A549 (cell line): ENCODE results near the gene FAM163B.

ENCODE experiments used
- CTCF ChIP-seq: fragments of >200 bp; sonication (Bioruptor Twin); formaldehyde crosslinking; IDR thresholded peaks from 3 replicates; pipeline ENCODE4 v1.5.1; 2016
- ELK1 ChIP-seq: fragments of 150-350 bp; IDR thresholded peaks from 2 replicates; pipeline ENCODE4 v1.6.1; 2014; ENCODE audit warnings: low read depth, mild to moderate bottlenecking, low read length
- EP300 ChIP-seq, 2 experiments: fragments of >200 bp; sonication (Bioruptor Twin); formaldehyde crosslinking; IDR thresholded peaks; 2 replicates in 1 of 2; 3 replicates in 1 of 2; pipeline ENCODE4 v1.6.1; 2016 to 2017
- GATA3 ChIP-seq: IDR thresholded peaks from 2 replicates; pipeline ENCODE4 v1.6.1; 2012; ENCODE audit warnings: borderline replicate concordance
- KDM1A ChIP-seq: fragments of 200-600 bp; sonication (generic); IDR thresholded peaks from 2 replicates; pipeline ENCODE4 v1.6.1; 2016; ENCODE audit warnings: low read depth, mild to moderate bottlenecking
- RAD21 ChIP-seq, 2 experiments: fragments of >200 bp in 1 of 2; sonication (Bioruptor Twin) in 1 of 2; formaldehyde crosslinking in 1 of 2; IDR thresholded peaks in 1 of 2; conservative IDR thresholded peaks in 1 of 2; 2 replicates in 1 of 2; 3 replicates in 1 of 2; pipeline ENCODE4 v1.6.1; 2012 to 2018; ENCODE audit warnings: inconsistent platforms in 1 of 2
- RCOR1 ChIP-seq: fragments of 150-350 bp; IDR thresholded peaks from 2 replicates; pipeline ENCODE4 v1.6.1; 2014; ENCODE audit warnings: antibody characterized with exemption, low read length, low read depth
- REST ChIP-seq: fragments of 200-600 bp; sonication (generic); IDR thresholded peaks from 2 replicates; pipeline ENCODE4 v1.6.1; 2016; ENCODE audit warnings: antibody characterized with exemption, mild to moderate bottlenecking, moderate library complexity
- RFX5 ChIP-seq: fragments of 450-650 bp; IDR thresholded peaks from 2 replicates; pipeline ENCODE4 v1.7.1; 2014; ENCODE audit warnings: antibody characterized with exemption, mild to moderate bottlenecking, moderate library complexity

- no peak for TF ChIP-seq CTCF
- TF ChIP-seq ELK1: no peak
- TF ChIP-seq EP300 (IDR thresholded peaks at IDR 0.05): no peak
- TF ChIP-seq KDM1A: no peak
- TF ChIP-seq RAD21 (conservative IDR thresholded peaks at IDR 0.05 in 1 of 2, IDR thresholded peaks at IDR 0.05 in 1 of 2): no peak
- TF ChIP-seq REST: no peak
- no peak for TF ChIP-seq RFX5
- no peak for TF ChIP-seq GATA3
- TF ChIP-seq RCOR1: no peak
Measured at GRCh38 chr9:133533857-133534256, 75.3 kb downstream of the FAM163B start.
